DMS79 treated with DMSO at 0.1 percent for 48 hours (cell line): ENCODE results near the gene SGK1.
"Not testable (repeated sequence)": the region's sequence is repeated elsewhere in the genome, so short reads cannot be mapped to it uniquely, and the experiment has no call there.

Source experiments
- DNase-seq: peaks from one replicate; lab custom pipeline; 2025; lab: John Stamatoyannopoulos, UW

The SGK1 gene

DNA sequence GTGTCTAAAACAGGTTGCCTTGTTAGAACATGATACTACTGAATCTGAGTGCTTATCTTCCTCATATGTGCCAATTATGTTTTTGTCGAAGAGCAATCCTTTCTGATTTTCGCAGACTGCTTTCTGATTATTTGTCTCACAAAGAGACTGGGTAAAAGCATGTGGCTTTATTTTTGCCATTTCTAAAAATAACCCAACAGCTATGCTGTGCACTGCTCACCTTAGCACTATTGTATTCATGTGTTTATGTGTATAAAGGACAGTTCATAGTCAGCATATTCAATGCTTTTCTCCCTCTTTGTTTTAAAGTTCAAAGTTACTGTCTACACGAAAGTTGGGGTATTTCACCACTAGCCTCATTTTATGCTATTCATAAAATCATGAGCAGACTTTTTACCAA is 127.0 kb downstream of the SGK1 start:
- DNase-seq = no peak

DNA sequence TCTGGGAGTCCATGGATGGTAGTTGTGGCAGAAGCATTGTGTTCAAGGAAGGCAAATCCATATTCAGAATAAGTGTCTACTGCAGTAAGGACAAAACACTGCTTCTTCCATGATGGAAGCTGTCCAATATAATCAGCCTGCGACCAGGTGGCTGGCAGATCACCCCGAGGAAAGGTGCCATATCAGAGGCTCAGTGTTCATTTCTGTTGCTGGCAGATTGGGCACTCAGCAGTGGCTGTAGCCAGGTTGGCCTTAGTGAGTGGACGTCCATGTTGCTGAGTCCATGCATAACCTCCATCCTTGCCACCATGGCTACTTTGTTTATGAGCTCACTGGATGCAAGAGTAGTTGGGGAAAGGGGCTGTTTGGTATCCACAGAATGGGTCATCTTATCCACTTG is 130.2 kb downstream of the SGK1 start:
- DNase-seq = no peak

DNA sequence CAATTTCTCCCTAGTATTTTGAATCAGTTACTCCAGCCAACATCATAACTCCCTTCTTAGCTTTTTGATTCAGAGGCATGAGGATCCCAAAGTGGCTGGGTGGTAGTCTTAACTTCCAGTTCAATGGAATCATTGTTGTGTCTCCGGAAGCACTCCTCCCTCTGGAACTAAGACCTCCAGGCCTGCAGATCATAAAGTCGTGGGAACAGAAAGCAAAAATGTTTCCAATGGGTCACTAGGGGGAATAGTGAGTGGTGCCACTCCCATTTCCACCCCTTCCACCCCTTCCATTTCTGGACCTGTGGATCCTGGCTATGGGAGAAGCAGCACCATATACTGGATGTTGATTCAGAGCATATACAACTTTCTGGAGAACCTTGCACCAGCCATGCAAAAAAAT is 130.8 kb downstream of the SGK1 start:
- DNase-seq = no peak

DNA sequence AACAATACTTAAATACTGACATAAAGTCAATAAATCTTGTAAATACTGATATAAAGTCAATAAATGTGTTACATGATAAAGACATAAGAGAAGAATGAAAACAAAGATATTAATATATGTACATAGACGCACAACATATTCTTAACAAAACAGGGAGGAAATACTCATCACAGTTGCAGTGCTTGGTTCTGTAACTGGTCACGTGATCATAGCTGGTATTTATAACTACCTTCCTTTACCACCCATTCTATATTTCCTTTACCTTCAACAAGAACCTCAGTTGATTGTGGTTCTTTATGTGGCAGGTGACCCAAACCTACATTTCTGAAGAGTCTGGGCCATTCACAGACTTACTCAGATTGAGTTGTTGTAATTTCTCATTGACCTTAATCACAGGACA is 131.6 kb downstream of the SGK1 start:
- DNase-seq = no peak

DNA sequence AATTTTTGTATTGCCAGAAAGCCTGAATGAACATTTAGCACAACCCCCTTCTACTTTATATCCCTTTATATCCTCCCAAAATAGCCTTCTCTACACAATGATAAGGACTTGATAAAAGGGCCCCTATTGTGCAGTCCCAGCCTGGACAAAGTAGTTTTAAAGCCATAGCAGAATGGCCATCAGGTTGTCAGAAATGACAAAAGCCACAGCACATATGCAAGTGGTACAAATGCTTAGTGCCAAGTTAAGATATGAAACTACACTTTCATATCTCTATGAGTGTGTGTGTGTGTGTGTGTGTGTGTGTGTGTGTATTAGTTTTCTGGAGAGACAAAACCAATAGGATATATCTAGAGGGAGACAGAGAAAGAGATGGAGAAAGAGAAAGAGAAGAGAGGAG is 132.6 kb downstream of the SGK1 start:
- DNase-seq = no peak

DNA sequence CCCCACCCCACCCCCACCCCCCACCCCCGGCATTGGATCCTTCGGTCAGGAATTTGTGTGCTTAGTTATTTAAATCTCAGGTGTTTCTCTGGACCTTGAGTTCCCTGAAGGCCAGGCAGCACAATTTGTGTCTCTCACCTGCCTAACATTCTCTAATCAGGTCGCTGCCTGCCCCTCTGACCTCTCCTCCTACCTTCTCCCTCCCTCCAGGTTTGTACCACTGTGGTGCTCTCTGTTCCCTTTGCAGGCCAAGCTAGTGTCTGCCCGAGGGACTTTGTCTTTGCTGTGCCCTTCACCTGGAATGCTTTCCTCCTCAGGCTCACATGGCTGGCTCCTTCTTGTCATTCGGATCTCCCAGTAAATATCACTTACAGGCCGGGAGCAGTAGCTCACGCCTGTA is 134.1 kb downstream of the SGK1 start:
- no peak for DNase-seq

DNA sequence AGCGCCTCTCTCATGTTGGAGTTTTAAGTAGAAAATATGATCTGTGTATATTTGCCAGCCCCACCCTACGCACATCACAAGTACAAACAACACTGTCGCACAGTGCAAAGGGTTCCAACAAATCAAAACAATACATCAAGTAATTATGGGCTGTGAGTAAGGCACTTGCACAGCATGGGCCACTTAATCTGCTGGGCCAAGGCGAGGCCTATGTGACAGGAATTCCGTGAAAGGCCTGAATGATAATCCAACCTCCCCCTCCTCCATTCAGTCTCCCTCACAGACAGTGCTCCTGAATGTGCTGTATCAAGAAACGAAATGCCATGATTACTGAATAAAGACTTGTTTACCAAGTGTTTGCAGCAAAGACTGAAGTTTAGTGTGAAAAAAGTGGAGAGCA is 135.4 kb downstream of the SGK1 start:
- no peak for DNase-seq

DNA sequence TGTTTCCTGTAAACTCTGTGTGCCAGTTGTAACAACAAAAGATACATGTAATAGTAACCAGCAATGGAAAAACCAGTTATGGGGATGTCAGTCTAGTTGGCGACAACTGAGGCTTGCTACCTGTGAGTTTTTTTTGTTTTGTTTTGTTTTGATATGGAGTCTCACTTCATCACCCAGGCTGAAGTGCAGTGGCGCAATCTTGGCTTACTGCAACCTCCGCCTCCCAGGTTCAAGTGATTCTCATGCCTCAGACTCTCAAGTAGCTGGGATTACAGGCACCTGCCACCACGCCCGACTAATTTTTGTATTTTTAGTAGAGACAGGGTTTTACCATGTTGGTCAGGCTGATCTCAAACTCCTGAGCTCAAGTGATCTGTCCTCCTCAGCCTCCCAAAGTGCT is 136.2 kb downstream of the SGK1 start:
- peak; percentile 27 for DNase-seq

DNA sequence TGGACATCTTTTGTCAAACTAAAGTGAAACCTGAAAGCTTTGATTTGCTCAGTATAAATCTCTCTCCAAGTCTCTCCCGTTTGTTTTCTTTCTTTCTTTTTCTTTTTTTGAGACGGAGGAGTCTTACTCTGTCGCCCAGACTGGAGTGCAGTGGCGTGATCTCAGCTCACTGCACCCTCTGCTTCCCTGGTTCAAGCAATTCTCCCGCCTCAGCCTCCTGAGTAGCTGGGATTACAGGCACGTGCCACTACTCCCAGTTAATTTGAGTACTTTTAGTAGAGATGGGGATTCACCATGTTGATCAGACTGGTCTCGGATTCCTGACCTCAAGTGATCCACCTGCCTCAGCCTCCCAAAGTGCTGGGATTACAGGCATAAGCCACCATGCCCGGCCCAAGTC is 136.7 kb downstream of the SGK1 start:
- not testable (repeated sequence) for DNase-seq

DNA sequence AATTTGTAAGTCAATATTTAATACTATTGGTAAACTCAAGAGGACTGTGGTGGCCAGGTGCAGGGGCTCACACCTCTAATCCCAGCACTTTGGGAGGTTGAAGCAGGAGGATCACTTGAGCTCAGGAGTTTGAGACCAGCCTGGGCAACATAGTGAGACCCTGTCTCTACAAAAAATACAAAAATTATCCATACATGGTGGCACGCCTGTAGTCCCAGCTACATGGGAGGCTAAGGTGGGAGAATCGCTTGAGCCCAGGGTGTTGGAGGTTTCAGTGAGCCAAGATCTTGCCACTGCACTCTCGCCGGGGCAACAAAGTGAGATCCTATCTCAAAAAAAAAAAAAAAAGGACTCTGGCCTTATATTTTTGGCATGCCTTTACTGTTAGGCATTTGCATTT is 137.4 kb downstream of the SGK1 start:
- DNase-seq = not testable (repeated sequence)

DNA sequence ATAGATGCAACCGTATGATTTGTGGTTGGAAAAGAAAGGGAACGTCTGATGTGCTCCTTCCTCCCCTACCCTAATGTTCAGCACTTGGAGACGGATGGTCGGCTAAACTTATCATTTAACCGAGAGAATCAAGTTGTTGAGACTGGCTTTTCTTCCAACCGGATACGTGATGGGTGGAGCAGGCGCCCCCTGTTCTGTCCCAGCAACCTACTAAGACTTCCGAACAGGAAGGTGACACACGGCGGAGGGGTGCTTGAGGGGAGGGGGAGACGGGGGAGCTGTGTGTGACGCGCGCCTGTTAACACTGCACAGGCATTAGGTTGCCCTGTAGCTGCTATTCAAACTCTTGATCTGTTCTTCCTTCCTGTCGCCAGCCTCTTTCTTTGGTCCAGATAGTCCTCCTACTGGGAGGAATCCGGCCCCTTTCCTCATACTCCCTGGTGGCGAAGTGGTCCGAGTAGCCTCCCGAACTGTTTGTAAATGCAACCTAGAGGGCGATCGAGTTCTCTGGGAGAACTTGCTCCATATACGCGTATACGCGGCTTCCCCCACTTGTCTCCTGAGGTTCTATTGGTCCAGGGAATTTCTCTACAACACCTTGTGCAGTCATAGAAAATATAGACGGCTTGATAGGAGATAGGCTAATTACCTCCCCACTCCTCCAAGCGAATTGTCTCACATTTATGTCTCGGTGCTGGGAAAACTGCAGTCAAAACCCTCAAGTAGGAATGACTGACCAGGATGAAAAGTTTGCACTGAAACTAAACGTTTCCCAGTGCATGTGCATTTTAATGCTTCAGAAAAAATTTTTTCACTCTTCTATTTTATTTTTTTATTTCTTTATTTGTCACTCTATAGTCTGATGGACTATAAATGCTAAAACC is 139.5 kb downstream of the SGK1 start:
- no peak for DNase-seq

DNA sequence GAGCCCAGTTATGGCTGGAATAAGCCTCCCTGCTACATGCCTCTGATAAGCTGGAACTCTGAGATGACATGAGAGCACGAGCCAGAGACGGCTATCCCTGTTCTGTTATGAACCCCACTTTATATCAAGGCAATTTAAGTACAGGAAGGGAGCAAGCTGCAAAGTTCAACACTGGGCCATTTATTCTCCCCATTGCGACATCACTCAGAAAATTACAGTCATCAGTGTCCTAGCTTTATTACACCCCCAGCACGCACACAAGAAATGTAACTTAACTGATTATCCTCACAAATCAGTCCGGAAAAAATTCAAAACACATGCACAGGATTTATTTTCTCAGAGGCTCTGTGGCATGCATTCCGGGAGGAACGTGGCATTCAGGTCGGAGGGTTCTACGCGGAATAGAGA is 140.2 kb downstream of the SGK1 start:
- DNase-seq = no peak

DNA sequence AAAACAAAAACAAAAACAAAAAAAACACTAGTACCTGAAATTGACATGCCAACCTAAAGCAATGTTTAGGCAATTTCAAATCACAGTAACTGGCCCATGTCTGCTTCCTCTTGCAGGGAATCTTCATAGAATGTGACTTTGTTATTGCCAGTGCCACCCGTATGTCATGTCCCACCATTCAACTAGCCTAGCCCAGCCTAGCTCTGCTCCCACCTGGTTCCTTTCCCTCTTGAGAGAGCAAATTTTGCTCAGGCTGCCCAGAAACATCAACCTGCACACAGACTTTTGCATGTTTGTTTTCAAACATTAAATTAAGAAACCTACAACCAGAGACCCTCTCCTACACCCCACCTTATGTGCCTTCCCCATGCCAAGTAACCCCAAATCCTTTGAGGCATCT is 140.7 kb downstream of the SGK1 start:
- no peak for DNase-seq

DNA sequence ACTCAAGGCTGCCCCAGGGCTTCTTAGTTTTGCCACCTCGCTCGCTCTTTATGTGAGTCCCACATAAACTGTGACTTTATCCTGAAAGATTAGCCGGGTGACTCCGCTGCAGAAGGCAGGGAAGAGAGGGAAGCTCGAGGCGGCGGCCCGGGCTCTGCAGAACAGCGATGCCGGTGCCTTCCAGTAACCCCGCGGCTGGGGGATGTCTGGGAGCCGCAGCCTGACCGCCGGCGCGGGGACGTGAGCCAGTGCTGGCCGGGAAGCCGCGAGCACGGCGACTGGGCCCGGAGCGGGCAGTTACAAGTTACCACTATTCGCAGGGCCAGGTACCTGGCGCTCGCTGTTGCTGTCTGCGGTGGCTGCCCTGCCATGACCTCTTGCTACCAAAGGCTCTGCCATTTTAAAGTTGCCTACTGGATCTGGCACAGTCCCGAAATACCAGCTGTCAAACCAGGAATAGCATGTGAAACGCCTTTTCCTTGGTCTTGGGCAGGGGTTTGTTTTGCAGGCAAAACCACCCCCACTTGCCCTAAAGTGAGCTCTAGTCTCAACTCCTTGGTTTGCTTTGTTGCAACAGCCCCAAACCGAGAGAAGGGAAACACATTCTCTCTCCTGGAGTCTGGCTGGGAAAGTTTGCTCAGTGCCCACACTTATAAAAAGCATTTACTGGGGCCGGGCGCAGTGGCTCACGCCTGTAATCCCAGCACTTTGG is 141.5 kb downstream of the SGK1 start:
- no peak for DNase-seq

DNA sequence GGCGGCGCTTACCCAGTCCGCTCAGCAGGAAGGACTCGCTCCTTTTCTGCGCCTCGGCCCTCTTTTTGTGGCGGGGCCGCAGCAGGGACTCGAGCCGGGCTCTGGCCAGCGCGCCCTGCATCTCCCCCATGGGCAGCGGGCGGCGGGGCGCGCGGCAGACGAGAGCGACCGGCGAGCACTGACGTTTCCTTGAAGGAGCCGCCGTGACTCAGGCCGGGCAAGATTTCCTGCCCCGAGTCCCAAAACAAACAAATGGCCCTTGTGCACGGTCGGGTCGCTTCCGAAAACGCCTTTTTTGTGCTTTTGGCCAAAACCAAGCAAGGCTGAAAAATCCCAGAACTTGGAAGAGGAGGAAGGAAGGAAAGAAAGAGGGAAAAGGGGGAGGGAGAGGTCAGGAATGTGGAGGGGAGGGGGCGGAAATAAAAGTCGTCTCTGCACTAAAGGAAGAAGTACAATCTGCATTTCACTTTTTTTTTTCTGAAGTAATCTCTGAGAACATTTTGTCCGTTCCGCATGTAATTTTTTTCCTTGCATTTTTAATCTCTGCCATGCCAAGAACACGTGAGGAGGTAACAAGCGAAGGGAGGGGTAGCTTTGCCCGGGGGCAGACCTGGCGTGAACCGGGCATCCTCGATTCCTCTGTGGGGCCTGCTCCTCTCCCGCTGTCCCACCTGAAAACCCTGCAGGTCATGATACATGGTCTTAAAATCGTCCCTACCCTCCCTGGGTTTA is 142.2 kb downstream of the SGK1 start:
- peak; percentile 74 for DNase-seq

DNA sequence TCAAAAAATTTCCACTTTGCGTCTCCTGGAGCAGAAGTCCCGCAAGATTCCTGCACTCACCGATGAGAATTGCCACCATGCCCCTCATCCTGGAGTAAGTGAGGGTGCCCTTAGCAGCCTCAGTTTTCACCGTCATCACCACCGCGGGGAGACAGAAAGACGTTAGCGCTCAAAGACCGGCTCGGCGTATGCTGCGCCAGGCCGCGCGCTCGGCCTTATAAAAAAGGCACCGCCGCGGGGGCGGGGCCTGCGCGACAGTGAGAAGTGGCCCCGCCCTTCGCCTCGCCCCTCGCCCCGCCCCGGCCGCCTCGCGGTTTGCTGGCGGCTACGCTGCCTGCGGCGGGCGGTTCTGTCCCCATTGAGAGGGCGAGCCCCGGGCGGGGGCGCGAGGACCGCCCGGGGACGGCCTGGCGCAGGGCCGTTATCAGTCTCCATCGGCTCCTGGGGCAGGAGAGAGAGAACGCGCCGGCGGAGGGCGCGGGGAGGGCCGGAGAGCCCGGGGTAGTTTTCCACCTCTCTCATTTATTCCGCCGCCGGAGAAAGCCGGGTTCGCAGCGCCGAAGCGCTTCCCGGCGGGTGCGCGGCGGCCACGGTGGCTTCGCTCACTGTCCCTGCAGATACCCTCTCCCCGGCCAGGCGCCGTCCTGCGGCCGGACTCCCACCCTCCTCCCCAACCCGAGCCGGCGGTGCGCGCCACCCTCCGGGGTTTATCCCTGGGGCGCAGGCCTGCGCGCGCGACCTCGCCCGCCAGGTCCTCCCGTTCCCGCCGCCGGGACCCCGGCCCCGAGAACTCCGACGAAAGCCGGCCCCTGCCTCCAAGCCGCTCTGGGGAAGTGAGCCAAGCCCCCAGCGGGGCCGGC is 143.0 kb downstream of the SGK1 start:
- DNase-seq = peak; percentile 86

DNA sequence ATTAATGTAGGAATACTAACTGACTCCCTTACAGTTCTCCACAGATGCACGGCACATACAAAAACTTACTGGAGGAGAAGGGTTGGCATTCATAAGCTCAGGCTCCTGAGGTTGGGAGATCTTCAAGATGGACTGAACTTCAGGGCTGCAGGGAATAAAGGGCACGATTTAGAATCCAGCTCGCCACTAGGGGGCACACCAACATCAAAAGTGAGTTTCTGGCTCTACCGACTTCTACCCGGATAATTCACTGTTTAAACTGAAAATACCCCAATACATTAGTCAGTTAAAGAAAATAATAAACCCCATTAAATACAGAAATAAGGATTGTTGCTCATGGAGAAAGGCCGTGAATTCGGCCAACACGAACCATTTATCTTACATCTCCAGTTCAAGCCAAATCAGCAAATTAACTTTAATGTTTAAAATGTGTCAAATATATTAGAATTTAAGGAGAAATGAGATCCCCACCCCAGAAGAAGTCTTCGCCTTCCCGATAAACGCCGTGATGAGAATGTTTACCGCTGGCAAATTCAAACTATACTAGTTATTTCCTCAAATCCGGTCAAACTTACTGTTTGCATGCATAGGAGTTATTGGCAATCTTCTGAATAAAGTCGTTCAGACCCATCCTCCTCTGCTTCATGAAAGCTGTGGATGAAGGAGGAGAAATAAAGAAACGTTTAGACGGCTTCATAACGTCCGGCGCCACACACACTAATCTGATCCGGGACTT is 143.8 kb downstream of the SGK1 start:
- DNase-seq = peak; percentile 88

DNA sequence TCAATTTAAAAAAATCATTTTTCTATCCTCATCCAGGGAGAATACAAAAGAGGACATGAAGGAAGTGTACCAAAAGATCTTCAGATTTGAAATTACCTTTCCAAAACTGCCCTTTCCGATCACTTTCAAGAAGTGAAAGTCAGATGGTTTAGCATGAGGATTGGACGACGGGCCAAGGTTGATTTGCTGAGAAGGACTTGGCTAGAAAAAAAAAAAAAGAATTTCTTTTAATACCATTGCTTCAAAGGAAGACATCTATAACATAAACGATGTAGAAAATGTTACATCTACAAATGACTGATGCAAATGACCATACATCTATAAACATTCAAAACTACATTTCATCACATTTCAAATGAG is 144.6 kb downstream of the SGK1 start:
- no peak for DNase-seq

DNA sequence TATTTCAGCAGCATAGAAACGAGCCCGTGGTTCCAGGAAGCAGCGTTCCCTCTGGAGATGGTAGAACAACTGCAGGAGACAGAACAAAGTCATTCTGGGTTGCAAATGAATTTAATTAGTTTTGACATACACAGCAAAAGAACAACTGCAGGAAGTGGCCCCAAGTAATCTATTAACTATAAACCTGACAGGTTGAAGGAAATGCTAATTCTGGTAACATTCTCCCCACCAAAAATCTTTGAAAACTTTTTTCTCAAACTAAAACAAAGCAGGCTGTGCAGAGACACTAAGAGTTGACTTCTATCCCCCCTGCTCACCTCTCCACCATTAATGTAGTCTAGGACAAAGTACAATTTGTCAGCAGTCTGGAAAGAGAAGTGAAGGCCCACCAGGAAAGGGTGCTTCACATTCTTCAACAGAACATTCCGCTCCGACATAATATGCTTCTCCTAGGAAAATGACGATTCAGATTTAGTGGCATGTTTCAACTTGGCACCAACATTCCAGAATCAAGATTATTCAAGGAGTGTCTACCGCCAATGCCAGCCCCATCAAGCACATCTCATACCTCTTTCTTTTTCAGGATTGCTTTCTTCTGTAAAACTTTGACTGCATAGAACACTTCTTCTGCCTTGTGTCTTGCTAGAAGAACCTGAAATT is 145.1 kb downstream of the SGK1 start:
- no peak for DNase-seq

DNA sequence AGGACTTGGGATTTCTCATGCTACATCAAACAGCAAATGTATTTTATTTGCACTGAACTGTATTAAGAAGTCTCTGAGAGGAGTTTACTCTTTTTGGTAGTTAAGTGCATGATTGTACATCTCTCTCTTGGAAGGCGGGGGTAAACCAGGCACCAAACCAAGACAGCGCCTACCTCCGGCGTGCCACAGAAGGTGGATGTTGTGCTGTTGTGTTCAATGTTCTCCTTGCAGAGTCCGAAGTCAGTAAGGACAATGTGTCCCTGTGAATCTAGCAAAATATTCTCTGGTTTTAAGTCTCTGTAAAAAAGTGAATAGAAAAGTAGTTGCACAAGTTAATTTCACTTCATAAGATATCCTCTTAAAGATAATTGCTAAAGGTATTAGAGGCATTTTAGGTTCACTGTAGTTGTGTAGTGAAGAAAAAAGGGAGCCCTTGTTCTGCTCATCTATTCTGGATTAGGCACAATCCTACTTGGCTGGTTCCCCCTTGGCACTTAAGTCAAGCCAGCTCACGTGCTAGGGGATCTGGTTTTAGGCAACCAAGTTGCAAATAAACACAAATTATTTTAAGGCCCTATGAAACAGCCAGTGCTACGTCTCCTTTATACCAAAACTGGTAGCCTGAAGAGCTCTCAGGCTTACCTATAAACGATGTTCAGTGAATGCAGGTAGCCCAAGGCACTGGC is 145.7 kb downstream of the SGK1 start:
- no peak for DNase-seq
